Measurements from ENCODE around the gene CARMIL3. TPM values are rescaled to one million over a fixed set of nuclear protein-coding genes. Genes with fewer than 3 reads are reported as not detected.

The CARMIL3 gene
- total and polyA plus RNA-seq, 2 of the 8 experiments (the other 6 are each of a cell fraction or from before 2014, with no cell fraction given): 6.0 to 9.0 TPM

- CTCF ChIA-PET (ENCODE audit: partially characterized antibody): interaction anchor here (1.0 to 23.8 kb wide), 6 partner anchors 9 to 37 kb away, joined by 5 to 316 read pairs (median 14); partner anchors contain the start of genes CARMIL3 and PCK2
- POLR2A ChIA-PET (ENCODE audit: partially characterized antibody): interaction anchor here (1.2 to 27.2 kb wide), 5 partner anchors 9 to 28 kb away, joined by 3 to 626 read pairs (median 7); partner anchors contain the start of gene PCK2
- Histone ChIP-seq H3K56ac (replicated peaks; ENCODE audit: insufficient read length, low read depth, low read length) (no peak within 1 kb of the TSS), H3K4me1 (replicated peaks in 1 of 4; ENCODE audit: control insufficient read depth in 3 of 4, insufficient read depth in 4 of 4, low read length in 3 of 4) (no peaks in the 10 kb centered on the region), H3K4me3 (ENCODE audit: extremely low read depth in 1 of 4, insufficient read depth in 2 of 4, low read depth in 3 of 4, low read length in 4 of 4) (no peak within 1 kb of the TSS), H4K8ac (ENCODE audit: extremely low read depth, insufficient read depth, low read length) (no peak within 1 kb of the TSS), H3K23me2 (ENCODE audit: low read depth, low read length) (no peaks in the 10 kb centered on the region), H3K36me3 (ENCODE audit: control insufficient read depth in 2 of 4, insufficient read depth in 4 of 4, low read length in 3 of 4) (no peaks in the 10 kb centered on the region), H3K27me3 (replicated peaks in 1 of 4; ENCODE audit: control insufficient read depth in 3 of 4, extremely low read depth in 1 of 4, insufficient read depth in 3 of 4, low read length in 3 of 4) (no peaks in the 10 kb centered on the region; a peak in 1 of 7 replicates), H3K4me2 (ENCODE audit: insufficient read depth in 1 of 2, low read depth in 2 of 2, low read length in 2 of 2) (no peak within 1 kb of the TSS), H3K9me3 (ENCODE audit: insufficient read depth in 2 of 2, low read depth in 1 of 2, low read length in 1 of 2) (no peaks in the 10 kb centered on the region), H2BK20ac (ENCODE audit: low read length) (no peak within 1 kb of the TSS), H2BK15ac (ENCODE audit: low read length) (0 out of 2 replicates have a peak within 1 kb of the TSS, but pooled peaks have one; percentile 75), H4K5ac (ENCODE audit: insufficient read length, low read depth, low read length) (no peak within 1 kb of the TSS), H4K20me1 (replicated peaks in 1 of 2; ENCODE audit: control insufficient read depth in 1 of 2, insufficient read depth in 2 of 2, low read length in 2 of 2) (no peaks in the 10 kb centered on the region), H3K9ac (replicated peaks in 1 of 4; ENCODE audit: extremely low read depth in 1 of 4, low read depth in 3 of 4, low read length in 3 of 4) (no peak within 1 kb of the TSS), H2AK5ac (ENCODE audit: low read depth, low read length) (no peak within 1 kb of the TSS), H3K79me1 (ENCODE audit: low read depth, low read length) (no peaks in the 10 kb centered on the region), H2BK120ac (replicated peaks; ENCODE audit: low read depth, low read length) (no peak within 1 kb of the TSS), H3K4ac (replicated peaks; ENCODE audit: insufficient read length, low read depth, low read length) (no peak within 1 kb of the TSS), H3K23ac (ENCODE audit: insufficient read length) (no peak within 1 kb of the TSS), H4K91ac (replicated peaks; ENCODE audit: insufficient read length, low read length) (no peak within 1 kb of the TSS), H3K79me2 (ENCODE audit: control insufficient read depth in 1 of 2, insufficient read depth in 2 of 2, low read length in 2 of 2) (no peaks in the 10 kb centered on the region), H2BK5ac (ENCODE audit: low read depth, low read length) (no peak within 1 kb of the TSS), H3K14ac (ENCODE audit: insufficient read length) (no peak within 1 kb of the TSS), H2AFZ (ENCODE audit: low read length) (no peak within 1 kb of the TSS), H3K27ac (ENCODE audit: low read depth, low read length) (no peak within 1 kb of the TSS), H2BK12ac (ENCODE audit: low read depth, low read length) (0 out of 2 replicates have a peak within 1 kb of the TSS, but pooled peaks have one; percentile 50), H3K18ac (ENCODE audit: extremely low read depth, low read length) (no peak within 1 kb of the TSS)
- DNase-seq (ENCODE audit: low read depth in 1 of 2, low spot score in 2 of 2) (no peak), FAIRE-seq (no peak)
- 86% methylated on average over 8 of the region's 19 CpGs; no CpG with 5 or more reads in 1 of the 2 experiments for WGBS, 2 experiments (ENCODE audit: extremely low coverage in 1 of 2, insufficient coverage in 1 of 2, insufficient read length in 1 of 2, insufficient replicate concordance in 2 of 2, low coverage in 1 of 2, low lambda C conversion rate in 2 of 2, missing lambda C conversion rate in 1 of 2)
- TF ChIP-seq SRF (IDR thresholded peaks at IDR 0.05; ENCODE audit: low read depth, low read length) (no peak), CHD1 (IDR thresholded peaks at IDR 0.05; ENCODE audit: low read depth, low read length) (no peak), MAFK (IDR thresholded peaks at IDR 0.05; ENCODE audit: low read depth, low read length) (no peak), POLR2A (IDR thresholded peaks at IDR 0.05; ENCODE audit: control extremely low read depth in 1 of 2, low read depth in 2 of 2, low read length in 2 of 2) (no peak), JUN (IDR thresholded peaks at IDR 0.05; ENCODE audit: low read depth, low read length) (no peak), RBBP5 (IDR thresholded peaks at IDR 0.05; ENCODE audit: borderline replicate concordance, low read depth, low read length) (no peak), ASH2L (IDR thresholded peaks at IDR 0.05; ENCODE audit: low read length) (no peak), KDM4A (IDR thresholded peaks at IDR 0.05; ENCODE audit: low read depth, low read length, severe bottlenecking) (no peak), SIX5 (IDR thresholded peaks at IDR 0.05; ENCODE audit: low read depth, low read length) (no peak), BRCA1 (IDR thresholded peaks at IDR 0.05; ENCODE audit: low read depth, low read length) (no peak), TBP (IDR thresholded peaks at IDR 0.05; ENCODE audit: low read depth, low read length) (no peak), RFX5 (IDR thresholded peaks at IDR 0.05; ENCODE audit: borderline replicate concordance, low read depth, low read length) (no peak), CBX8 (IDR thresholded peaks at IDR 0.05; ENCODE audit: borderline replicate concordance, low read depth, low read length) (no peak), JUND (IDR thresholded peaks at IDR 0.05; ENCODE audit: low read length) (no peak)
These were observed 19.4 kb downstream of the CARMIL3 start, which contains the start of gene CPNE6 for GRCh38 chr14:24071144-24071697. Gene CPNE6 (plus strand): TSS chr14:24071562. CDS start chr14:24072937, 1,375 bp downstream.

Data from H1 (cell line).